Activated CD4-positive, alpha-beta T cell treated with anti-CD3 and anti-CD28 coated beads for 4 hours (primary cell): ENCODE measurements around the gene TRIOBP.

Experiments
- DNase-seq, 2 donors: peaks; one replicate each; pipeline ENCODE4 v3.0.0-alpha.2; 2020

Gene TRIOBP

GRCh38 chr22:37728620-37729019, 31.8 kb downstream of the TRIOBP start:
- DNase-seq = no peak

GRCh38 chr22:37731804-37732471, 35.1 kb downstream of the TRIOBP start:
- DNase-seq = no peak

GRCh38 chr22:37732699-37733607, 36.1 kb downstream of the TRIOBP start:
- DNase-seq = no peak

- no peak for DNase-seq
Observed at GRCh38 chr22:37733625-37734401, 37.0 kb downstream of the TRIOBP start.

- DNase-seq = no peak
Observed at GRCh38 chr22:37734402-37734700, 37.5 kb downstream of the TRIOBP start.

GRCh38 chr22:37734964-37735451, 38.2 kb downstream of the TRIOBP start:
- no peak for DNase-seq

- no peak for DNase-seq
Observed at GRCh38 chr22:37739035-37739434, 42.2 kb downstream of the TRIOBP start.

GRCh38 chr22:37739611-37740049, 42.8 kb downstream of the TRIOBP start:
- DNase-seq = no peak

- DNase-seq = no peak
Observed at GRCh38 chr22:37740455-37741311, 43.8 kb downstream of the TRIOBP start.

GRCh38 chr22:37741312-37741795, 44.5 kb downstream of the TRIOBP start:
- DNase-seq = no peak

GRCh38 chr22:37742376-37743171, 45.7 kb downstream of the TRIOBP start:
- DNase-seq = no peak

- DNase-seq = no peak
Observed at GRCh38 chr22:37744589-37744988, 47.7 kb downstream of the TRIOBP start.

GRCh38 chr22:37745548-37746365, 48.9 kb downstream of the TRIOBP start:
- DNase-seq = peak; percentile 82 to 88

GRCh38 chr22:37746366-37747079, 49.7 kb downstream of the TRIOBP start:
- peak in 1 of 2 donors; percentile 36 for DNase-seq

GRCh38 chr22:37747080-37747714, 50.3 kb downstream of the TRIOBP start:
- DNase-seq = no peak

GRCh38 chr22:37747715-37748100, 50.9 kb downstream of the TRIOBP start:
- no peak for DNase-seq

GRCh38 chr22:37748659-37749058, 51.8 kb downstream of the TRIOBP start:
- DNase-seq = no peak

GRCh38 chr22:37749226-37749625, 52.4 kb downstream of the TRIOBP start:
- no peak for DNase-seq
